Fibroblast of peridontal ligament (primary cell): ENCODE measurements around the gene SYNJ2.

Experiments
- DNase-seq: peaks from one replicate; pipeline ENCODE4 v3.0.0-alpha.2; 2010; ENCODE audit errors: extremely low read depth

SYNJ2 gene

DNA sequence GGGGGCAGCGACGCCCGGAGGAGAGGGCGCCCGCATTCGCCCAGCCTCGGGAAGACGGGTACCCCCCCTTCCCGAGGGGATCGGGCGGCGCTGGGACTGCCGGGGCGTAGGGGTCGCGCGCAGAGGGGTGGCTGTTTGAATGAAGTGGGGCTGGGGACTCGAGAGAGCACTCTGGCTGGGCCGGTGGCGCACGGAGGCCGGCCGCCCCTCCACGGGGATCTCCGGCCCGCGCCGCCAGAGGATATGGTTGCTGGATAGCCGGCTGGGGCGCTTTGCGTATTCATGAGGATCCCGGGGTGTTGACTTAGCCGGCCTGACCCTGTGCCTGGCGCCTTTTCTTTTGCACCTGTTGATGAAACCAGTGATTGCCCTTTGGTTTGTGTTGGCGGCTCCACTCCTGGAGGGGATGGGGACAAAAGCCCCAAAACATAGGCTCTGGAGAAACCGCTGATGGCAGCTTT is 469 bp downstream of the SYNJ2 start:
- peak; percentile 24 for DNase-seq

DNA sequence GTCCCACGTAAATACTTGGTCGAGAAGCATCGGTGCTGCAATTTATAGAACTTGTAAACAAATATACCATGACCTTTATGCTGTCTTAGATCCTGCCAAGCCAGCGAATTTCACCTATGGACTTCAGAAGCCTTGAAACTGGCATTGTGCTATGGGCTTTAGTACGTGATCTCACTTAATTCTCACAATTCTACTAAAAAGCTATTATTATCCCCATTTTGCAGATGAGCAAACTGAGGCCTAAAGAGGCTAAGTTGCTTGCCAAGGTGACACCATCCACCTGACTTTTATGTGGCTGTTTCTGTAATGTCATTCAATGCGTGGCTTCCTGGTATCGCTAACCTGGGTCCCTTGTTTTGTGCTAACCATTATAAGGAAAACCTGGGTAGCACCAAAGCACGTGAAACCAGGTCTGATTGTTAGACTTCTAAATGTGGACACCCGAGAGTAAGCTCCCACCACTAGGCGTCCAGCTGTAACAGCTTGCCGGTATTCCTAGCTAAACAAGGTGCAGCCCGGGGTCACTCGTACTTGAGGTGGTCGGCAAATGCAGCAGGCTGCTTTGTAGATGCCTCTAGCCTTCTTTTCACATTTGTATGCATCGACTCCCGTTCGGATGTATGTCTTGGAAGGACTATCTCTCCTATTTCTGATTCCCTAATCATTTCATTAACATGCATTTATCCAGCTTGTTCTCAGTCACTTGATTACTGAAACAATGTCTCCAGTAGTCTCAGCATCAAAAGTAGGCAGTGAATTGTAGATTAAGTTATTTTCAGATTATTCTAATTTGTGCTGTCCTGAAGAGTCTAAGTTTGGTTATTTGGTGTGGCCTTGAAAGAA is 1.1 kb downstream of the SYNJ2 start:
- DNase-seq, result peak; percentile 26

DNA sequence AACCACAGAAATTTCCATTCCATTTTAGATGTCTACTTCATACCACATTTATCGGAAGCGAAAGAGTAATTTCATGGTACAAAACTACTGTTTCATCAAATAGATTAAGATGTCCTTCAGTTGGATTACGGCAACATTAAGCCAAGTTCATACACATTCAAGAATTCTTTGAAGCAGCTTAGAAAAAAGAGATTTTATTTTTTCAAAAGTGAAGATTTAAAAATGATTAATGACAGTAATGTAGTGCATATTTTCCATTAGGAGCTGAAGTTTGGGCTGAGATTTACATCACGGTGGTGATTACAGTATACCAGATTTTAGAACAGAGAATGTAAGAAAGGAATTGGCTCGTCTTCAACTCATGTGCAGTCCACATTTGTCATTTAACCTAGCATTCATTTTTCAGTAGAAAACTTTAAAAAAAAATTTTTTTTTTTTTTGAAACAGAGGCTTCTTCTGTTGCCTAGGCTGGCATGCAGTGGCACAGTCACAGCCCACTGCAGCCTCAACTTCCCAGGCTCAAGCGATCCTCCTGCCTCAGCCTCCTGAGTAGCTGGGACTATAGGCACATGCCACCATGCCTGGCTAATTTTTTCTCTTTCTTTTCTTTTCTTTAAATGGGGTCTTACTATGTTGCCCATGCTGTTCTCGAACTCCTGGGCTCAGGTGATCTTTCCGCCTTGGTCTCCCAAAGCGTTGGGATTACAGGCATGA is 1.9 kb downstream of the SYNJ2 start:
- no peak for DNase-seq

DNA sequence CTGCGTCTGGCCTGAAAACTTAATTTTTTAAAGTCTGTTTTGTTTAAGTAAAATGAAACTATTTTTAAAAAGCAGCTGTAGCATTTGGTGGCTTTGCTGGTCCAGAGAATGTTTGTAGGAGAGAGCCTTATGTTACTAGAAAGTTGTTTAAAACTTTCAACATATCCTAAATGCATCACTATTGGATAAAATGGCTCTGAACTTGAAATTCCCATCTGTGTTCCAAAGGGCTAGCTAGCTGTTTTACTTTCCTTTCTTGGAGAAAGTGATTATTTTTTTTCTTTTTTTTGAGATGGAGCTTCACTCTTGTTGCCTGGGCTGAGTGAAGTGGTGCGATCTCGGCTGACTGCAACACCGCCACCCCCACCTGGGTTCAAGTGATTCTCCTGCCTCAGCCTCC is 2.5 kb downstream of the SYNJ2 start:
- DNase-seq, result no peak

DNA sequence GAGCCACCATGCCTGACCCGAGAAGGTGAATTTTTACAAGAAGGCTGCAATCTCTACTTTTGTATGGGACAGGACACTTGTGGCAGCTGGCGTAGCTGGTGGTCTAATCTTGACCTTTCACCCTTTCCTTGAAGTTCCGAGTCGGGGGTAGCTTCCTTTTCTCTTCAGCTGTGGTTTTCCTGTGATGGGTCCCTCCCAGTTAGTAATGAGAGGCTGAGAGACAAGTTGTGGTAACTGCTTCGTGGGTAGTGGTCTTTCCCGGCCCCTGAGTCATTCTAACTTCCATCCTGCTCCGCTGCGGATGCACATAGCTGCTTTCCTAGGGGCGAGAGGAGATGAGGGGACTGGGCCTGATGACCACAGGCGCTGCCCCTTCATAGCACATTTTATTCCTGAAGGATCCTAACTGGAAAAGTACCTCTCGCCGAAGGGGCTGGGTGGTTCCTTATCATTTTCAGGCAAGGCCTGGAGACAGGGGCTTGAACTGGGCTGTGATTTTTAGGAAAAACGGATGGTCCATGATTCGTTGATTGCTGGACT is 3.1 kb downstream of the SYNJ2 start:
- DNase-seq, result no peak

- no peak for DNase-seq
These were observed 3.9 kb downstream of the SYNJ2 start for GRCh38 chr6:157985378-157986155.

DNA sequence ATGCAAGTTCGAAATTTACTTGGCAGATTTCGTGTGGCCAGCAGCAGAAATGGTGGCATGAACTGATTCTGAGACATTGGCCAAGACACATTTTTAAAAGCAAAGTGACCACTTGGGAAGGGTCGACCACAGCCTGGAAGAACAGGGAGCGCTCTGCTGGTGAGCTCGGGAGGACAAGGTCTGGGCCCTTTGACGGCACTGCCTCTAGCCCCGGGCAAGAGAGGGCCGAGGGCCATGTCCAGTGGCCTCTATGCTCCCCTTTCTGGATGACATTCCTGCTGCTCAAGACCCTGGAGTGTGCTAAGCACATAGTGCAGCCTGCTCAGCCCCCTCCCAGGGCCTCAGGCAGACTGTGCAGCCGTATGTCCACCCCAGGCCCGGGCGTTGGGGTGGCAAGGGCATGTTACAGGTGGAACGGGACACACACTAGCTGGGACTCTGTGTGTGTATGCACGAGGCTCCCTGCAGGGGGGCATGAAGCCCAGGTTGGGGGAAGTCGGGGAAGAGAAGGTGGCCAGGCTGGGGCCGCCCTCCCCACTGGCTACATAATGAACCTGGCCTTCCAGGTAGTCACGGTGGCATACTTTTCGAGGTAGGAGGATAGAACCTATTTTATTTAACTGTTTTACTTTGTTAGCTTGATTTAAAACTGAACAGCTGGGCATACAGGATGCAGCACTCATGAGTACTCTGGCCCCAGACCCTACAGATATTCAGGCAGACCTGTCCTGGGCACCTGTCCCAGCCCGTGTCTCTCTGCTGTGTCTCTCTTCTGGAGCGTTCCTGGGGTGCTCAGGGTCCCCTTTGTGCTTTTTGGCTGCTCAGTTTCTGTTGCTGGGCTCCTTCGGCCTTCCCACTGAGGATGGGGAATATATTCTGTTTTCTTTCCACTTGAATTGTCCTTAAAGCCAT is 6.4 kb downstream of the SYNJ2 start:
- no peak for DNase-seq

- no peak for DNase-seq
These were observed 7.0 kb downstream of the SYNJ2 start for GRCh38 chr6:157988700-157989063.

GRCh38 chr6:157989541-157990289 is 8.1 kb downstream of the SYNJ2 start:
- DNase-seq, result no peak

GRCh38 chr6:157990321-157991066 is 8.8 kb downstream of the SYNJ2 start:
- DNase-seq, result no peak

DNA sequence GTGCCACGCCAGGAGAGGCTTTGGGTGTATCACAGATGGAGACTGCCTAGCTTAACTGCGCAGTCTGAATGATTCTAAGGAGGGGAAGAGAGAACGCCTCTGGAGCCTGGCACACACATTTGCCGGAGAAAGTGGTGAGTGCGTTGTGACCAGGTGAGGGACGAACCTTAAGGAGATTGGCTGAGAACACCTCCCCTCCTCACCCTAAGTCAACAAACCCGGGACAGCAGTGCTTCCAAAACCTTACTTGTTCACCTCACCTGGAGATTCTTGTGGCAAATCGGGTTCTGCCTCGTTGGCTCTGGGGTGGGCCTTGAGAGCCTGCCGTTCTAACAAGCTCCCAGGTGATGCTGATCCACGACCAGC is 9.4 kb downstream of the SYNJ2 start:
- no peak for DNase-seq

GRCh38 chr6:157993076-157993475 is 11.4 kb downstream of the SYNJ2 start:
- DNase-seq, result peak; percentile 55

GRCh38 chr6:157994125-157994795 is 12.6 kb downstream of the SYNJ2 start:
- DNase-seq, result no peak

DNA sequence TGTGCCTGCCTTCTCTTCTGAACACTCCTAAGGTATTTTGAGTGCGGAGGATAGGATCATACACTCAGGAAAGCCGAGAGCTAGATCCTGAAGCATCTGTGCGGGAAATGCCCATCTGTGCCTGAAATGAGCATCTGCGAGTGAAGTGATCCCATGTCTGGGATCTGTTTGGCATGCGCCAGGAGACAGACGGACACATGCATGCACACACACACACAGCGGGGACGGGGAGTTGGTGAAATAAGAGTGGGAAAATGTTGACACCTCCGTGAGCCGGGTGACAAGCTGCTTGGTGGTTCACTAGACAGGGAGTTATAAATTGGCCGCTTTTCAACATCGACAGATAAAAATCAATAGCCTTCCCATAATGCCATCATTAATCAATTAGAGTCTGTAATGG is 13.8 kb downstream of the SYNJ2 start:
- DNase-seq, result no peak

GRCh38 chr6:157996201-157996712 is 14.6 kb downstream of the SYNJ2 start:
- no peak for DNase-seq

- DNase-seq, result no peak
These were observed 15.4 kb downstream of the SYNJ2 start for GRCh38 chr6:157996918-157997702.

GRCh38 chr6:157997893-157998608 is 16.4 kb downstream of the SYNJ2 start:
- DNase-seq, result no peak
